Loucy (cell line): ENCODE results near the gene PLCG2.

Experiments used
- CTCF ChIP-seq: fragments of 200-600 bp; sonication (generic); conservative IDR thresholded peaks from 2 replicates; pipeline ENCODE4 v1.5.1; 2014; ENCODE audit warnings: mild to moderate bottlenecking, antibody characterized with exemption, low read length
- EZH2phosphoT487 ChIP-seq: fragments of 200-600 bp; IDR thresholded peaks from 2 replicates; pipeline ENCODE4 v1.6.1; 2018; ENCODE audit warnings: antibody characterized with exemption, mild to moderate bottlenecking, moderate library complexity, borderline replicate concordance

GRCh38 chr16:81864646-81865382 is 85.7 kb downstream of the PLCG2 start:
- no peak for TF ChIP-seq CTCF
- no peak for TF ChIP-seq EZH2phosphoT487
